ENCODE measurements around the gene FNDC1.
A peak's percentile ranks its signal among the peaks of the same experiment; 100 is the strongest.
"Not testable (repeated sequence)": the region's sequence is repeated elsewhere in the genome, so short reads cannot be mapped to it uniquely, and the experiment has no call there.

FNDC1 gene

GRCh38 chr6:159257846-159258245 is 88.6 kb downstream of the FNDC1 start:
- no peak for DNase-seq (ENCODE audit: low read depth)

GRCh38 chr6:159259441-159260125 is 90.4 kb downstream of the FNDC1 start:
- DNase-seq (ENCODE audit: low read depth): no peak

- DNase-seq (ENCODE audit: low read depth): no peak
Measured at GRCh38 chr6:159260208-159260607, 91.0 kb downstream of the FNDC1 start.

GRCh38 chr6:159261995-159262394 is 92.8 kb downstream of the FNDC1 start:
- DNase-seq (ENCODE audit: low read depth): no peak

GRCh38 chr6:159262586-159262985 is 93.4 kb downstream of the FNDC1 start:
- DNase-seq (ENCODE audit: low read depth): no peak

- DNase-seq (ENCODE audit: low read depth): peak; percentile 4
Measured at GRCh38 chr6:159267165-159267564, 98.0 kb downstream of the FNDC1 start.

- no peak for DNase-seq (ENCODE audit: low read depth)
Measured at GRCh38 chr6:159268511-159268910, 99.3 kb downstream of the FNDC1 start.

- no peak for DNase-seq (ENCODE audit: low read depth)
Measured at GRCh38 chr6:159271257-159271656, 102.1 kb downstream of the FNDC1 start.

- DNase-seq (ENCODE audit: low read depth): no peak
Measured at GRCh38 chr6:159278626-159279025, 109.4 kb downstream of the FNDC1 start.

GRCh38 chr6:159279790-159280277 is 110.6 kb downstream of the FNDC1 start:
- DNase-seq (ENCODE audit: low read depth): peak; percentile 19

GRCh38 chr6:159282421-159282820 is 113.2 kb downstream of the FNDC1 start:
- no peak for DNase-seq (ENCODE audit: low read depth)

GRCh38 chr6:159284661-159285060 is 115.5 kb downstream of the FNDC1 start:
- not testable (repeated sequence) for DNase-seq (ENCODE audit: low read depth)

GRCh38 chr6:159298840-159299239 is 129.6 kb downstream of the FNDC1 start:
- DNase-seq (ENCODE audit: low read depth): no peak

GRCh38 chr6:159299566-159299965 is 130.4 kb downstream of the FNDC1 start:
- no peak for DNase-seq (ENCODE audit: low read depth)

- no peak for DNase-seq (ENCODE audit: low read depth)
Measured at GRCh38 chr6:159301277-159301676, 132.1 kb downstream of the FNDC1 start.

GRCh38 chr6:159301810-159302593 is 132.8 kb downstream of the FNDC1 start:
- no peak for DNase-seq (ENCODE audit: low read depth)

GRCh38 chr6:159302594-159302992 is 133.4 kb downstream of the FNDC1 start:
- no peak for DNase-seq (ENCODE audit: low read depth)

GRCh38 chr6:159303159-159303558 is 134.0 kb downstream of the FNDC1 start:
- DNase-seq (ENCODE audit: low read depth): no peak

- DNase-seq (ENCODE audit: low read depth): no peak
Measured at GRCh38 chr6:159303784-159304183, 134.6 kb downstream of the FNDC1 start.

- no peak for DNase-seq (ENCODE audit: low read depth)
Measured at GRCh38 chr6:159304641-159305040, 135.4 kb downstream of the FNDC1 start.

GRCh38 chr6:159305159-159305558 is 136.0 kb downstream of the FNDC1 start:
- DNase-seq (ENCODE audit: low read depth): no peak

GRCh38 chr6:159305804-159306537 is 136.8 kb downstream of the FNDC1 start:
- DNase-seq (ENCODE audit: low read depth): no peak
